DND-41 (cell line): ENCODE data around the gene BRD9.
"Not testable (repeated sequence)": the region's sequence is repeated elsewhere in the genome, so short reads cannot be mapped to it uniquely, and the experiment has no call there.

ENCODE experiments used
- CTCF ChIP-seq: IDR thresholded peaks from 2 replicates; pipeline ENCODE4 v1.5.1; 2012; ENCODE audit warnings: borderline replicate concordance, low read length, moderate library complexity, mild to moderate bottlenecking; ENCODE audit not compliant: poor library complexity, severe bottlenecking; ENCODE audit errors: extremely low read depth
- EZH2 ChIP-seq: IDR thresholded peaks from 3 replicates; pipeline ENCODE4 v1.6.1; 2012; ENCODE audit warnings: borderline replicate concordance, low read depth, mild to moderate bottlenecking, moderate library complexity, low read length, inconsistent platforms; ENCODE audit not compliant: severe bottlenecking

DNA sequence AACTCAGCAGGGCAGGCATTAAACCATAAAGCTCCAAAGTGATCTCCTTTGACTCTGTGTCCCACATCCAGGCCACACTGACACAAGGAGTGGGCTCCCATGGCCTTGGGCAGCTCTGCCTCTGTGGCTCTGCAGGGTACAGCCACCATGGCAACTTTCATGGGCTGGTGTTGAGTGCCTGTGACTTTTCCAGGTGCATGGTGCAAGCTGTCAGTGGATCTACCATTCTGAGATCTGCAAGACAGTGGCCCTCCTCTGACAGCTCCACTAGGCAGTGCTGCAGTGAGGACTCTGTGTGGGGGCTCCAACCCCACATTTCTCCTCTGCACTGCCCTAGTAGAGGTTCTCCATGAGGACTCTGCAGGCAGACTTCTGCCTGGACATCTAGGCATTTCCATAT lies 41.4 kb upstream of the BRD9 start:
- TF ChIP-seq CTCF, EZH2: not testable (repeated sequence)
